Lower leg skin (tissue), 3 donors: ENCODE data around the gene RCAN2.

Experiments used
- CTCF ChIP-seq, 3 donors: fragments of 450-650 bp; IDR thresholded peaks; one replicate each; pipeline ENCODE4 v1.5.1; 2016; ENCODE audit warnings: antibody characterized with exemption in 3 of 3, mild to moderate bottlenecking in 3 of 3, moderate library complexity in 2 of 3
- POLR2A ChIP-seq, 2 donors: fragments of 450-650 bp; IDR thresholded peaks; one replicate each; pipeline ENCODE4 v1.6.1; 2016 to 2017; ENCODE audit warnings: antibody characterized with exemption in 2 of 2, mild to moderate bottlenecking in 1 of 2, moderate library complexity in 1 of 2

GRCh38 chr6:46500382-46500781 lies 9.1 kb upstream of the RCAN2 start:
- no peak for TF ChIP-seq CTCF (IDR thresholded peaks at IDR 0.05)
- no peak for TF ChIP-seq POLR2A (IDR thresholded peaks at IDR 0.05)
